B cell (primary cell): ENCODE data around the gene EVI5L. TPM values are rescaled to one million over a fixed set of nuclear protein-coding genes. Genes with fewer than 3 reads are reported as not detected.

Experiments used
- ATAC-seq: fragments of 200-7000 bp; cut with Tn5 transposase; one replicate; pipeline ENCODE4 v1.10.0; 2021; ENCODE audit warnings: low read depth, mild to moderate bottlenecking, moderate number of reproducible peaks, moderate library complexity
- CTCF ChIA-PET: fragments of 350-600 bp; sonication (Branson Sonifier 250); formaldehyde crosslinking; loops from one replicate; lab custom pipeline; 2021; ENCODE audit warnings: antibody characterized with exemption, inconsistent platforms; lab: Charles Lee
- POLR2A ChIA-PET: fragments of 350-600 bp; sonication (Branson Sonifier 250); formaldehyde crosslinking; loops from one replicate; lab custom pipeline; 2021; ENCODE audit warnings: antibody characterized with exemption; lab: Charles Lee
- DNase-seq: peaks from one replicate; pipeline ENCODE4 v3.0.0; 2013
- H2AFZ ChIP-seq: 2 replicates; pipeline ENCODE4 v1.6.1; 2012; ENCODE audit warnings: mild to moderate bottlenecking, low read depth, low read length; ENCODE audit not compliant: insufficient read depth, poor library complexity, severe bottlenecking
- H3K27ac ChIP-seq, 2 donors: 1 replicate in 1 of 2; 2 replicates in 1 of 2; pipeline ENCODE4 v1.5.1; 2012 to 2013; ENCODE audit warnings: low read length in 2 of 2, mild to moderate bottlenecking in 2 of 2, moderate library complexity in 1 of 2
- H3K27me3 ChIP-seq, 4 experiments: fragments of 200-600 bp in 1 of 4; sonication (generic) in 1 of 4; replicated peaks in 1 of 4; 1 replicate in 2 of 4; 2 replicates in 2 of 4; pipeline versions ENCODE4 v1.6.1 to v1.7.0; 2013 to 2016; ENCODE audit warnings: low read length in 3 of 4, mild to moderate bottlenecking in 2 of 4, mixed read lengths in 1 of 4, moderate library complexity in 1 of 4; ENCODE audit not compliant: insufficient read depth in 4 of 4, control insufficient read depth in 3 of 4; ENCODE audit errors: control extremely low read depth in 1 of 4
- H3K36me3 ChIP-seq, 2 experiments: replicated peaks in 1 of 2; 1 replicate in 1 of 2; 2 replicates in 1 of 2; pipeline versions ENCODE4 v1.6.1 to v1.7.1; 2013; ENCODE audit warnings: low read length in 1 of 2; ENCODE audit not compliant: insufficient read depth in 2 of 2, control insufficient read depth in 1 of 2; ENCODE audit errors: control extremely low read depth in 1 of 2, extremely low read depth in 1 of 2
- H3K4me1 ChIP-seq, 2 donors: fragments of 200-600 bp in 1 of 2; sonication (generic) in 1 of 2; 1 replicate in 1 of 2; 2 replicates in 1 of 2; pipeline versions ENCODE4 v1.5.1 to v1.6.1; 2013 to 2017; ENCODE audit warnings: low read length in 2 of 2; ENCODE audit not compliant: control insufficient read depth in 2 of 2, insufficient read depth in 2 of 2
- H3K4me2 ChIP-seq: replicated peaks from 2 replicates; pipeline ENCODE3; 2012; ENCODE audit warnings: mild to moderate bottlenecking, low read depth, low read length; ENCODE audit not compliant: poor library complexity, severe bottlenecking
- H3K4me3 ChIP-seq, 5 experiments: fragments of 200-600 bp in 1 of 5; sonication (generic) in 1 of 5; 1 replicate in 3 of 5; 2 replicates in 2 of 5; pipeline versions ENCODE4 v1.5.1 to v1.7.0; 2011 to 2016; ENCODE audit warnings: low read length in 4 of 5, mild to moderate bottlenecking in 4 of 5, low read depth in 2 of 5, control low read depth in 1 of 5, moderate library complexity in 1 of 5; ENCODE audit not compliant: insufficient read depth in 1 of 5; ENCODE audit errors: control extremely low read depth in 1 of 5, extremely low read depth in 1 of 5
- H3K79me2 ChIP-seq: fragments of 200-600 bp; sonication (generic); one replicate; pipeline ENCODE4 v1.6.0; 2016; ENCODE audit warnings: low read length; ENCODE audit not compliant: control insufficient read depth, insufficient read depth
- H3K9ac ChIP-seq: fragments of 200-600 bp; sonication (generic); 2 replicates; pipeline ENCODE4 v1.6.1; 2017; ENCODE audit warnings: mild to moderate bottlenecking, low read length, moderate library complexity
- H3K9me3 ChIP-seq, 3 donors: one replicate each; pipeline versions ENCODE4 v1.6.1 to v1.7.1; 2013; ENCODE audit warnings: low read length in 2 of 3; ENCODE audit not compliant: control insufficient read depth in 2 of 3, insufficient read depth in 1 of 3; ENCODE audit errors: control extremely low read depth in 1 of 3
- H4K20me1 ChIP-seq: 2 replicates; pipeline ENCODE4 v1.6.0; 2012; ENCODE audit warnings: mild to moderate bottlenecking, low read length; ENCODE audit not compliant: insufficient read depth, control insufficient read depth, poor library complexity, severe bottlenecking
- H3K27ac Mint-ChIP-seq: one replicate; pipeline ENCODE4 v1.8.0; 2021; ENCODE audit warnings: mixed read lengths
- H3K27me3 Mint-ChIP-seq: one replicate; pipeline ENCODE4 v1.8.0; 2021; ENCODE audit warnings: mixed read lengths
- H3K4me1 Mint-ChIP-seq: one replicate; pipeline ENCODE4 v1.8.0; 2021; ENCODE audit warnings: mixed read lengths
- H3K4me3 Mint-ChIP-seq: one replicate; pipeline ENCODE4 v1.8.0; 2021; ENCODE audit warnings: mixed read lengths
- H3K9me3 Mint-ChIP-seq: one replicate; pipeline ENCODE4 v1.8.0; 2022; ENCODE audit warnings: mixed read lengths; ENCODE audit not compliant: insufficient read depth
- EZH2 ChIP-seq: IDR thresholded peaks from 2 replicates; pipeline ENCODE4 v1.6.1; 2012; ENCODE audit warnings: borderline replicate concordance, low read depth, mild to moderate bottlenecking, moderate library complexity, low read length; ENCODE audit not compliant: insufficient read depth, poor library complexity, severe bottlenecking
- WGBS: methylation state at CpG from one replicate; pipeline ENCODE4 v1.1.5; 2013; ENCODE audit warnings: missing lambda C conversion rate; ENCODE audit not compliant: insufficient coverage; 5-methylcytosine and 5-hydroxymethylcytosine counted together
- intact Hi-C: fragments of 100-400 bp; cut with micrococcal nuclease; formaldehyde crosslinking; loops from one replicate; pipeline ENCODE4 v1.10.0; 2022
- polyA plus RNA-seq: library from polyadenylated mRNA; depleted of rRNA; stranded (reverse); fragments of >200 nt; gene quantifications from 2 replicates; pipeline ENCODE4 v1.2.3, GENCODE V29; 2012
- total RNA-seq, 2 donors: library from RNA; stranded (reverse); fragments of 120-200 nt in 1 of 2; gene quantifications; 1 replicate in 1 of 2; 2 replicates in 1 of 2; pipeline versions ENCODE4 v1.2.3 to v1.2.4, GENCODE V29; 2013 to 2022
- TF ChIP-seq, protein P1 (sequence below): fragments of 200-600 bp; IDR thresholded peaks from one replicate; pipeline ENCODE4 v1.8.0; 2022; ENCODE audit warnings: antibody characterized with exemption, mild to moderate bottlenecking

The EVI5L gene
- total and polyA plus RNA-seq, 2 donors (not counting 1 experiment from before 2014, with no cell fraction given) = 7.9 to 11.8 TPM

DNA sequence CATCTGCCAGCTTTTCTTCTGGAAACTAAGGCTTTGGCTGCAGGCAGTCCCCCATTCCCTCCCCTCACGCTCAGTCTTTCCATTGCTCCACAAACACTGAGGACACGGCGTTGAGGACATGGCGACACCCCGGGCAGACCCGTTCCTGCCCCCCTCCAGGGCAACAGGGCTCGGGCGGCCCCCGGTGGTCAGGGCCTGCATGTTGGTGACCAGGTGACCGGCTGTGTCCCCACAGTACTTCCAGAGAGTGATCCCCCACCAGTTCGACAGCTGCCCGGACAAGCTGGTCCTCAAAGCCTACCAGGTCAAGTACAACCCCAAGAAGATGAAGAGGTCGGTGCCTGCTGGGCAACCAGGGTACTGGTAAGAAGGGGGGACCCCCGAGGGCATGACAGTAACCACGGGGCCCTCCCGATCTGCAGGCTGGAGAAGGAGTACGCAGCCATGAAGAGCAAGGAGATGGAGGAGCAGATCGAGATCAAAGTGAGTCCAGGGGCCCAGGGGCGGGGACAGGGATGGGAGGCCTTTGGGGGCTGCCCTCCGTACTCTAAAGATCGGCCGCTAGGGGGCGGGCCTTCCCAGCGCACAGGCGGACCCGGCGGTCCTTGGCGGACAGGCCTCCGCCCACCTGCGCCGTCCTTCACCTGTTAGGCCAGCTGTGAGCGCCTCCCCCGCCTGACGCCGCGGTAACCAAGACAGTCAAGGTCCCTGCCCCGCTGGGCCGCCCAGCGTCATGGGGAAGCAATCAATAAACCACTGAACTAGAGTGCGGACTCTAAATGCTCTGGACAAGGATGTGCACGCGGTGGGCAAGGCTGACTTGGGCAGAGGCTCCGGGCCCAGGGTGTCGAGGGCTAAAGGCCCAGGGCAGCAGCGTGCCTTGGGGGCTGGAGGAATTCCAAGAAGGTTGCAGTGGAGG, 23.1 kb downstream of the EVI5L start:
- peaks cover 0 to 3% (median 0%) of the 10 kb centered on the region in 3 donors for H3K9me3 ChIP-seq
- Mint-ChIP-seq H3K4me3 (no peak overlapping the region), H3K4me1 (peaks cover 8% of the 10 kb centered on the region), H3K27ac (no peak overlapping the region), H3K27me3 (peaks cover 3% of the 10 kb centered on the region), H3K9me3 (no peaks in the 10 kb centered on the region)
- H3K4me3 ChIP-seq = no peak overlapping the region
- H3K27ac ChIP-seq = no peak overlapping the region
- H3K4me2 ChIP-seq = peak overlapping the region; percentile 58
- H2AFZ ChIP-seq = no peak overlapping the region
- 34% methylated on average over 45 of the region's 45 CpGs for WGBS
- no peak overlapping the region for H3K9ac ChIP-seq
- ChIA-PET POLR2A (interaction anchor here (0.6 to 1.1 kb wide), 2 partner anchors 8 to 67 kb away, joined by 4 to 7 read pairs; partner anchors contain the start of gene SNAPC2), CTCF (interaction anchor here (0.6 to 3.0 kb wide), 12 partner anchors 12 to 240 kb away, joined by 3 to 15 read pairs (median 4); partner anchors contain the start of genes SNAPC2 and TIMM44)
- DNase-seq (peak; percentile 81), ATAC-seq (peak; percentile 89)
- H3K4me1 ChIP-seq = peaks cover 6 to 7% of the 10 kb centered on the region in 2 donors
- H3K27me3 ChIP-seq = peaks cover 0 to 33% (median 0%) of the 10 kb centered on the region in 4 experiments
- no peaks in the 10 kb centered on the region for H4K20me1 ChIP-seq
- no peaks in the 10 kb centered on the region for H3K79me2 ChIP-seq
- no peak for TF ChIP-seq EZH2
- TF ChIP-seq, protein P1, sequence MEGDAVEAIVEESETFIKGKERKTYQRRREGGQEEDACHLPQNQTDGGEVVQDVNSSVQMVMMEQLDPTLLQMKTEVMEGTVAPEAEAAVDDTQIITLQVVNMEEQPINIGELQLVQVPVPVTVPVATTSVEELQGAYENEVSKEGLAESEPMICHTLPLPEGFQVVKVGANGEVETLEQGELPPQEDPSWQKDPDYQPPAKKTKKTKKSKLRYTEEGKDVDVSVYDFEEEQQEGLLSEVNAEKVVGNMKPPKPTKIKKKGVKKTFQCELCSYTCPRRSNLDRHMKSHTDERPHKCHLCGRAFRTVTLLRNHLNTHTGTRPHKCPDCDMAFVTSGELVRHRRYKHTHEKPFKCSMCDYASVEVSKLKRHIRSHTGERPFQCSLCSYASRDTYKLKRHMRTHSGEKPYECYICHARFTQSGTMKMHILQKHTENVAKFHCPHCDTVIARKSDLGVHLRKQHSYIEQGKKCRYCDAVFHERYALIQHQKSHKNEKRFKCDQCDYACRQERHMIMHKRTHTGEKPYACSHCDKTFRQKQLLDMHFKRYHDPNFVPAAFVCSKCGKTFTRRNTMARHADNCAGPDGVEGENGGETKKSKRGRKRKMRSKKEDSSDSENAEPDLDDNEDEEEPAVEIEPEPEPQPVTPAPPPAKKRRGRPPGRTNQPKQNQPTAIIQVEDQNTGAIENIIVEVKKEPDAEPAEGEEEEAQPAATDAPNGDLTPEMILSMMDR = peak; percentile 86
- H3K36me3 ChIP-seq = no peaks in the 10 kb centered on the region
- intact Hi-C loops = loop anchor here (5.0 kb wide), 1 partner anchor 89 kb away; the partner anchor contains the start of gene TIMM44
